BLaER1 treated with 17β-estradiol and CSF1 and Interleukin-3, amounts not matched to agents 10 nM and 100 nM (cell line): ENCODE results near the gene MUC5AC.
"Not testable (repeated sequence)": the region's sequence is repeated elsewhere in the genome, so short reads cannot be mapped to it uniquely, and the experiment has no call there.

Experiments used
- H3K27ac ChIP-seq, 11 experiments: shearing (Covaris generic); formaldehyde crosslinking; 2 replicates each; pipeline ENCODE4 v1.8.1; 2022
- H3K27me3 ChIP-seq, 11 experiments: shearing (Covaris generic); formaldehyde crosslinking; 2 replicates each; pipeline ENCODE4 v1.8.1; 2022
- H3K36me3 ChIP-seq, 11 experiments: shearing (Covaris generic); formaldehyde crosslinking; 2 replicates each; pipeline ENCODE4 v1.8.1; 2022
- H3K4me1 ChIP-seq, 10 experiments: shearing (Covaris generic); formaldehyde crosslinking; 2 replicates each; pipeline ENCODE4 v1.8.1; 2022
- H3K4me2 ChIP-seq, 11 experiments: shearing (Covaris generic); formaldehyde crosslinking; 2 replicates each; pipeline ENCODE4 v1.8.1; 2022
- H3K4me3 ChIP-seq, 10 experiments: shearing (Covaris generic); formaldehyde crosslinking; 2 replicates each; pipeline ENCODE4 v1.8.1; 2022
- H3K9ac ChIP-seq, 11 experiments: shearing (Covaris generic); formaldehyde crosslinking; 2 replicates each; pipeline ENCODE4 v1.8.1; 2022
- H3K9me3 ChIP-seq, 11 experiments: shearing (Covaris generic); formaldehyde crosslinking; replicated peaks in 1 of 11; 2 replicates each; pipeline ENCODE4 v1.8.1; 2022
- H4K20me1 ChIP-seq, 11 experiments: shearing (Covaris generic); formaldehyde crosslinking; 2 replicates each; pipeline ENCODE4 v1.8.1; 2022
- Cebpa-rat ChIP-seq, 11 experiments: shearing (Covaris generic); IDR thresholded peaks; 2 replicates each; pipeline ENCODE4 v1.8.1; 2022

MUC5AC gene

GRCh38 chr11:1242289-1242688 is 84.5 kb downstream of the MUC5AC start:
- H4K20me1 ChIP-seq: peaks cover 0 to 19% (median 0%) of the 10 kb centered on the region in 11 experiments; a peak in 4 of 22 replicates
- no peaks in the 10 kb centered on the region for H3K4me1 ChIP-seq
- H3K27ac ChIP-seq: no peak overlapping the region
- H3K4me2 ChIP-seq: no peak overlapping the region
- H3K36me3 ChIP-seq: no peaks in the 10 kb centered on the region
- H3K9me3 ChIP-seq: peaks cover 11 to 43% (median 26%) of the 10 kb centered on the region in 11 experiments; a peak in 21 of 22 replicates
- no peak overlapping the region for H3K4me3 ChIP-seq
- TF ChIP-seq Cebpa-rat (IDR thresholded peaks at IDR 0.05): no peak
- peaks cover 0 to 3% (median under 1%) of the 10 kb centered on the region in 11 experiments; a peak in 7 of 22 replicates for H3K27me3 ChIP-seq
- no peak overlapping the region for H3K9ac ChIP-seq

- H3K4me2 ChIP-seq, H3K9ac ChIP-seq, H3K4me1 ChIP-seq, H3K27me3 ChIP-seq, H3K4me3 ChIP-seq, H3K27ac ChIP-seq, H3K36me3 ChIP-seq: not testable (repeated sequence)
- peaks cover 0 to 19% (median 0%) of the 10 kb centered on the region in 11 experiments; a peak in 4 of 22 replicates for H4K20me1 ChIP-seq
- peaks cover 11 to 45% (median 27%) of the 10 kb centered on the region in 11 experiments; a peak in 21 of 22 replicates for H3K9me3 ChIP-seq
Observed at GRCh38 chr11:1242751-1243150, 85.0 kb downstream of the MUC5AC start.

GRCh38 chr11:1243521-1243920 is 85.8 kb downstream of the MUC5AC start:
- H3K4me2 ChIP-seq, H3K36me3 ChIP-seq, H3K4me3 ChIP-seq, H3K9ac ChIP-seq, H3K27ac ChIP-seq, H3K4me1 ChIP-seq, H3K27me3 ChIP-seq: not testable (repeated sequence)
- H3K9me3 ChIP-seq: peaks cover 14 to 50% (median 30%) of the 10 kb centered on the region in 11 experiments; a peak in 21 of 22 replicates
- H4K20me1 ChIP-seq: peaks cover 0 to 13% (median 0%) of the 10 kb centered on the region in 11 experiments; a peak in 3 of 22 replicates

GRCh38 chr11:1244557-1244956 is 86.8 kb downstream of the MUC5AC start:
- not testable (repeated sequence) for H3K9ac ChIP-seq, H3K4me1 ChIP-seq, H3K27ac ChIP-seq, H4K20me1 ChIP-seq, H3K4me2 ChIP-seq, H3K36me3 ChIP-seq, H3K4me3 ChIP-seq, H3K27me3 ChIP-seq
- H3K9me3 ChIP-seq: peaks cover 18 to 54% (median 32%) of the 10 kb centered on the region in 11 experiments

- H3K4me2 ChIP-seq, H3K9ac ChIP-seq, H3K36me3 ChIP-seq, H3K27me3 ChIP-seq, H3K4me1 ChIP-seq, H4K20me1 ChIP-seq, H3K4me3 ChIP-seq, H3K27ac ChIP-seq: not testable (repeated sequence)
- peaks cover 27 to 65% (median 42%) of the 10 kb centered on the region in 11 experiments for H3K9me3 ChIP-seq
Observed at GRCh38 chr11:1245717-1246116, 88.0 kb downstream of the MUC5AC start.

GRCh38 chr11:1246301-1246700 is 88.5 kb downstream of the MUC5AC start:
- not testable (repeated sequence) for H3K27ac ChIP-seq, H3K4me1 ChIP-seq, H3K4me3 ChIP-seq, H3K36me3 ChIP-seq, H3K4me2 ChIP-seq, H4K20me1 ChIP-seq, H3K9ac ChIP-seq, H3K27me3 ChIP-seq
- peaks cover 31 to 69% (median 48%) of the 10 kb centered on the region in 11 experiments for H3K9me3 ChIP-seq

- H3K9me3 ChIP-seq: peaks cover 31 to 69% (median 55%) of the 10 kb centered on the region in 11 experiments
- H3K9ac ChIP-seq, H3K4me3 ChIP-seq: not testable (repeated sequence)
Observed at GRCh38 chr11:1247026-1247425, 89.3 kb downstream of the MUC5AC start.

GRCh38 chr11:1248951-1249350 is 91.2 kb downstream of the MUC5AC start:
- not testable (repeated sequence) for H3K4me3 ChIP-seq, H3K4me2 ChIP-seq, H4K20me1 ChIP-seq, H3K9ac ChIP-seq, H3K36me3 ChIP-seq, H3K27me3 ChIP-seq, H3K4me1 ChIP-seq, H3K27ac ChIP-seq
- peaks cover 30 to 73% (median 62%) of the 10 kb centered on the region in 11 experiments for H3K9me3 ChIP-seq

More at GRCh38 chr11:1247026-1247425, 89.3 kb downstream of the MUC5AC start:
- H4K20me1 ChIP-seq, H3K36me3 ChIP-seq, H3K27ac ChIP-seq, H3K4me1 ChIP-seq, H3K4me2 ChIP-seq, H3K27me3 ChIP-seq: not testable (repeated sequence)

GRCh38 chr11:1250411-1250810 is 92.7 kb downstream of the MUC5AC start:
- not testable (repeated sequence) for H3K27ac ChIP-seq, H3K9ac ChIP-seq, H3K4me2 ChIP-seq, H4K20me1 ChIP-seq, H3K4me3 ChIP-seq, H3K27me3 ChIP-seq, H3K36me3 ChIP-seq, H3K4me1 ChIP-seq
- H3K9me3 ChIP-seq: peaks cover 27 to 70% (median 59%) of the 10 kb centered on the region in 11 experiments
